Parathyroid adenoma (tissue), 2 donors: Measurements from ENCODE around the gene CTDP1.

ENCODE experiments used
- H2AFZ ChIP-seq: fragments of 300-600 bp; sonication (generic); one replicate; pipeline ENCODE4 v1.7.0; 2017; ENCODE audit warnings: antibody characterized with exemption, mild to moderate bottlenecking
- H3K27ac ChIP-seq: fragments of 300-600 bp; sonication (generic); one replicate; pipeline ENCODE4 v1.7.0; 2017
- H3K27me3 ChIP-seq: fragments of 300-600 bp; sonication (generic); one replicate; pipeline ENCODE4 v1.7.0; 2017; ENCODE audit warnings: low read length; ENCODE audit not compliant: control insufficient read depth, insufficient read depth
- H3K36me3 ChIP-seq: fragments of 300-600 bp; sonication (generic); one replicate; pipeline ENCODE4 v1.7.0; 2017; ENCODE audit warnings: low read length; ENCODE audit not compliant: control insufficient read depth, insufficient read depth
- H3K4me1 ChIP-seq: fragments of 300-600 bp; sonication (generic); one replicate; pipeline ENCODE4 v1.7.0; 2017; ENCODE audit warnings: control low read depth
- H3K4me2 ChIP-seq: fragments of 300-600 bp; sonication (generic); one replicate; pipeline ENCODE4 v1.7.0; 2017; ENCODE audit warnings: low read length
- H3K4me3 ChIP-seq: fragments of 300-600 bp; sonication (generic); one replicate; pipeline ENCODE4 v1.7.0; 2017; ENCODE audit warnings: low read depth, low read length
- H3K79me2 ChIP-seq: fragments of 300-600 bp; sonication (generic); one replicate; pipeline ENCODE4 v1.7.0; 2017; ENCODE audit warnings: control low read depth
- H3K9ac ChIP-seq: fragments of 300-600 bp; sonication (generic); one replicate; pipeline ENCODE4 v1.7.0; 2017; ENCODE audit warnings: mild to moderate bottlenecking
- H3K9me3 ChIP-seq: fragments of 300-600 bp; sonication (generic); one replicate; pipeline ENCODE4 v1.7.0; 2017; ENCODE audit warnings: low read length; ENCODE audit not compliant: control insufficient read depth
- TF ChIP-seq, protein P1 (sequence below): fragments of 300-600 bp; sonication (generic); IDR thresholded peaks from one replicate; pipeline ENCODE4 v1.7.0; 2017; ENCODE audit warnings: antibody characterized with exemption, mild to moderate bottlenecking
- donor health status: primary hyperparathyroidism.

CTDP1 gene

GRCh38 chr18:79706658-79707057, 27.1 kb downstream of the CTDP1 start:
- no peaks in the 10 kb centered on the region for H3K36me3 ChIP-seq
- TF ChIP-seq, protein P1, sequence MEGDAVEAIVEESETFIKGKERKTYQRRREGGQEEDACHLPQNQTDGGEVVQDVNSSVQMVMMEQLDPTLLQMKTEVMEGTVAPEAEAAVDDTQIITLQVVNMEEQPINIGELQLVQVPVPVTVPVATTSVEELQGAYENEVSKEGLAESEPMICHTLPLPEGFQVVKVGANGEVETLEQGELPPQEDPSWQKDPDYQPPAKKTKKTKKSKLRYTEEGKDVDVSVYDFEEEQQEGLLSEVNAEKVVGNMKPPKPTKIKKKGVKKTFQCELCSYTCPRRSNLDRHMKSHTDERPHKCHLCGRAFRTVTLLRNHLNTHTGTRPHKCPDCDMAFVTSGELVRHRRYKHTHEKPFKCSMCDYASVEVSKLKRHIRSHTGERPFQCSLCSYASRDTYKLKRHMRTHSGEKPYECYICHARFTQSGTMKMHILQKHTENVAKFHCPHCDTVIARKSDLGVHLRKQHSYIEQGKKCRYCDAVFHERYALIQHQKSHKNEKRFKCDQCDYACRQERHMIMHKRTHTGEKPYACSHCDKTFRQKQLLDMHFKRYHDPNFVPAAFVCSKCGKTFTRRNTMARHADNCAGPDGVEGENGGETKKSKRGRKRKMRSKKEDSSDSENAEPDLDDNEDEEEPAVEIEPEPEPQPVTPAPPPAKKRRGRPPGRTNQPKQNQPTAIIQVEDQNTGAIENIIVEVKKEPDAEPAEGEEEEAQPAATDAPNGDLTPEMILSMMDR: no peak

DNA sequence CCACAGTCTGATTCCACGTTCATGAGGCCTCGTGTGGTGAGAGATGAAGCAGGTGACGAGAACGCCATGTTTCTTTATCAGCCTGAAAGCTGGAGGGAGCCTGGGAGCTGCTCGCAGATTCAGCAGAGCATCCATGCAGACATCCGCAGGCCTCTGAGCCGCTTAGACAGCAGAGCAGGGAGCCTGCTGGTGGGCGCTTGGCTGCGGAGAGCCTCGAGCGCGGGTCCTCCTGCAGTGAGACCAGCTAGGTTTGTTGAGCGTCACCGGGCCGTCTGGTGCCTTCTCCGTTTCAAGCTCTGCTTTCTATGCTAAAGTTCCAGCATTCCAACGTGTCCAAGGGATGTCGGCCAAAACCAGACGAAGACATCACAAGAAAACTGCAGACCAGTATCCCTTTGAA, 27.6 kb downstream of the CTDP1 start:
- H3K27me3 ChIP-seq: no peaks in the 10 kb centered on the region
- H3K4me2 ChIP-seq: no peak overlapping the region
- no peaks in the 10 kb centered on the region for H3K4me1 ChIP-seq
- H3K27ac ChIP-seq: no peak overlapping the region
- TF ChIP-seq, protein P1: no peak
- H3K9me3 ChIP-seq: no peaks in the 10 kb centered on the region
- H2AFZ ChIP-seq: no peak overlapping the region
- no peak overlapping the region for H3K9ac ChIP-seq
- no peaks in the 10 kb centered on the region for H3K79me2 ChIP-seq
- no peak overlapping the region for H3K4me3 ChIP-seq
- no peaks in the 10 kb centered on the region for H3K36me3 ChIP-seq

More at GRCh38 chr18:79706658-79707057, 27.1 kb downstream of the CTDP1 start:
- no peaks in the 10 kb centered on the region for H3K79me2 ChIP-seq
- H2AFZ ChIP-seq: no peak overlapping the region
- no peak overlapping the region for H3K4me2 ChIP-seq
- H3K27ac ChIP-seq: no peak overlapping the region
- no peaks in the 10 kb centered on the region for H3K4me1 ChIP-seq
- no peaks in the 10 kb centered on the region for H3K27me3 ChIP-seq
- H3K9ac ChIP-seq: no peak overlapping the region
- no peak overlapping the region for H3K4me3 ChIP-seq
- no peaks in the 10 kb centered on the region for H3K9me3 ChIP-seq

- H3K4me1 ChIP-seq: no peaks in the 10 kb centered on the region
- H3K79me2 ChIP-seq: no peaks in the 10 kb centered on the region
- no peak overlapping the region for H3K9ac ChIP-seq
- no peak overlapping the region for H3K4me3 ChIP-seq
- TF ChIP-seq, protein P1: no peak
- no peak overlapping the region for H2AFZ ChIP-seq
- H3K4me2 ChIP-seq: no peak overlapping the region
- H3K27me3 ChIP-seq: no peaks in the 10 kb centered on the region
- no peaks in the 10 kb centered on the region for H3K36me3 ChIP-seq
- no peak overlapping the region for H3K27ac ChIP-seq
- H3K9me3 ChIP-seq: no peaks in the 10 kb centered on the region
Observed at GRCh38 chr18:79707671-79708070, 28.1 kb downstream of the CTDP1 start.

DNA sequence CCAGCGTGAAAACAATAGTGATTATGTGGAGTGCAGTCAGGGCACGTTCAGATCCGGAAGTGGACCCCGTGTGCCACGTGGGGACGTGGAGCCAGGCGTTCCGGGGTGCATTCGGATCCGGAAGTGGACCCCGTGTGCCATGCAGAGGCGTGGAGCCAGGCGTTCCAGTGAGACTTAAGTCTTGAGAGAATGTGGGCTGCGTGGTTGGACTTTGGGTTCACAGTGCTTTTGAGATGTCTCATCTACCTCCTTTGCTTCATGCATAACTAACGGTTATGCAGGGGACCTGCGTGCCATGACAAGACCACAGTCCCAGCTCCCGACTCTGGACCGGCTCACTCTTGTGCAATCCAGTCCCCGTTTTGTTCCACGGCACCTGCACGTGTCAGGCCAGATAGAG, 28.8 kb downstream of the CTDP1 start:
- H3K79me2 ChIP-seq: no peaks in the 10 kb centered on the region
- H3K9ac ChIP-seq: no peak overlapping the region
- TF ChIP-seq, protein P1: no peak
- no peaks in the 10 kb centered on the region for H3K27me3 ChIP-seq
- H3K36me3 ChIP-seq: no peaks in the 10 kb centered on the region
- H3K27ac ChIP-seq: no peak overlapping the region
- H3K9me3 ChIP-seq: no peaks in the 10 kb centered on the region
- H3K4me1 ChIP-seq: no peaks in the 10 kb centered on the region
- H3K4me2 ChIP-seq: no peak overlapping the region
- H3K4me3 ChIP-seq: no peak overlapping the region
- H2AFZ ChIP-seq: no peak overlapping the region

DNA sequence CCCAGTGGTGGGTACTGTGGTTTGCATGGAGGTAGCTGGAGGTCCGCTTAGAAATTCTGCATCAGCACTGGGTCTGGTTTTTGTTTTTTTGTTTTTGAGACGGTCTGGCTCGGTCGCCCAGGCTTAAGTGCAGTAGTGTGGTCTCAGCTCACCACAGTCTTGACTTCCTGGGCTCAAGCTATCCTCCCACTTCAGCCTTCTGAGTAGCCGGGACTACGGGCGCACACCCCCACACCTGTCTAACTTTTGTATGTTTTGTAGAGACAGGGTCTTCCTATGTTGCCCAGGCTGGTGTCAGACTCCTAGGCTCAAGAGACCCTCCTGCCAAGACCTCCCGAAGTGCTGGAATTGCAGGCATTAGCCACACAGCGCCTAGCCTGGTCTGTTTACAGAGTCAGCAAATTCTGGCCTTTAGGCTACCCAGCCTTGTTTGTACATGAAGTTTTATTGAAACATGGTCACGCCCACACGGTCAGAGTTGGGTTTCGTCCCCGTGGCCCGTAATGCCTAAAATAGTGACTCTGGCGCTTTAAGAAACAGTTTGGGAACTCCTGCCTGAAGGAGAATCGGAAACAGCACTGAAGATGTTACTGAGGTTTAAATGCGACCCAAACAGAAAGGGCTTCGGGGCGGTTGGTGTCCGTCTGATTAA, 32.7 kb downstream of the CTDP1 start:
- Histone ChIP-seq H3K9me3 (no peaks in the 10 kb centered on the region), H3K36me3 (no peaks in the 10 kb centered on the region), H3K9ac (no peak overlapping the region), H3K4me3 (no peak overlapping the region), H3K4me1 (no peaks in the 10 kb centered on the region), H2AFZ (no peak overlapping the region), H3K79me2 (peaks cover 3% of the 10 kb centered on the region), H3K27ac (no peak overlapping the region), H3K27me3 (no peaks in the 10 kb centered on the region), H3K4me2 (no peak overlapping the region)
- TF ChIP-seq, protein P1: no peak
